Measurements from ENCODE around the gene RFX8. TPM values are rescaled to one million over a fixed set of nuclear protein-coding genes. Genes with fewer than 3 reads are reported as not detected.

RFX8 gene
- total and polyA plus RNA-seq, 10 of the 15 experiments (the other 5 are each of a cell fraction or from before 2014, with no cell fraction given) = 0.19 TPM; not detected in 9

GRCh38 chr2:101512993-101513392 lies 38.1 kb upstream of the RFX8 start:
- no peaks in the 10 kb centered on the region for H3K9me3 ChIP-seq (replicated peaks; ENCODE audit: control insufficient read depth, insufficient read depth, low read length)
- ATAC-seq (no peak), DNase-seq (ENCODE audit: low read depth, low spot score) (no peak), FAIRE-seq (no peak)
- no peak overlapping the region for H2AFZ ChIP-seq (ENCODE audit: control insufficient read depth, low read depth, low read length)
- H3K36me3 ChIP-seq (ENCODE audit: control insufficient read depth in 2 of 2, insufficient read depth in 2 of 2, low read length in 1 of 2) = no peaks in the 10 kb centered on the region
- H3K4me3 ChIP-seq = no peak overlapping the region
- CTCF ChIA-PET = no interaction called here
- no peaks in the 10 kb centered on the region for H3K4me1 ChIP-seq (ENCODE audit: control insufficient read depth, insufficient read depth, low read length)
- TF ChIP-seq GATAD2B (conservative IDR thresholded peaks at IDR 0.05; ENCODE audit: low read depth) = no peak
- H3K27ac ChIP-seq (ENCODE audit: control insufficient read depth, insufficient read depth) = no peak overlapping the region
- POLR2A ChIA-PET = no interaction called here
- RAD21 ChIA-PET (ENCODE audit: unreplicated experiment) = no interaction called here
- H3K79me2 ChIP-seq (ENCODE audit: control insufficient read depth, insufficient read depth, low read length) = no peaks in the 10 kb centered on the region
- no peak overlapping the region for H3K9ac ChIP-seq (ENCODE audit: control insufficient read depth, insufficient read depth, low read length)
- SMC1A ChIA-PET (ENCODE audit: uncharacterized antibody, unreplicated experiment) = no interaction called here
- no peak overlapping the region for H3K4me2 ChIP-seq (ENCODE audit: control insufficient read depth, insufficient read depth)
- in situ Hi-C loops (cut with MboI) (no loop called here), intact Hi-C loops (cut with micrococcal nuclease; ENCODE audit: unreplicated experiment) (no loop called here)
- H3K27me3 ChIP-seq (replicated peaks in 1 of 2; ENCODE audit: control insufficient read depth in 2 of 2, insufficient read depth in 2 of 2, low read length in 1 of 2) = peaks cover 0 to 2% of the 10 kb centered on the region in 2 experiments; a peak in 2 of 4 replicates
- WGBS (ENCODE audit: insufficient coverage, insufficient replicate concordance, low lambda C conversion rate, missing lambda C conversion rate) = 6% methylated on average over 3 of the region's 3 CpGs
- no peaks in the 10 kb centered on the region for H4K20me1 ChIP-seq (ENCODE audit: control insufficient read depth, insufficient read depth)
- no TSS peak for BruUV-seq (replicated peaks)

GRCh38 chr2:101511381-101511780 lies 36.5 kb upstream of the RFX8 start:
- FAIRE-seq (no peak), ATAC-seq (no peak), DNase-seq (ENCODE audit: low read depth, low spot score) (no peak)
- no peaks in the 10 kb centered on the region for H4K20me1 ChIP-seq (ENCODE audit: control insufficient read depth, insufficient read depth)
- no peak overlapping the region for H3K9ac ChIP-seq (ENCODE audit: control insufficient read depth, insufficient read depth, low read length)
- in situ Hi-C loops (cut with MboI) = no loop called here
- WGBS (ENCODE audit: insufficient coverage, insufficient replicate concordance, low lambda C conversion rate, missing lambda C conversion rate) = 0% methylated on average over 1 of the region's 1 CpG
- ChIA-PET CTCF (no interaction called here), POLR2A (no interaction called here), SMC1A (ENCODE audit: uncharacterized antibody, unreplicated experiment) (no interaction called here), RAD21 (ENCODE audit: unreplicated experiment) (no interaction called here)
- H3K4me3 ChIP-seq = no peak overlapping the region
- no peaks in the 10 kb centered on the region for H3K36me3 ChIP-seq (ENCODE audit: control insufficient read depth in 2 of 2, insufficient read depth in 2 of 2, low read length in 1 of 2)
- intact Hi-C loops (cut with micrococcal nuclease; ENCODE audit: unreplicated experiment) = no loop called here
- H3K27me3 ChIP-seq (replicated peaks in 1 of 2; ENCODE audit: control insufficient read depth in 2 of 2, insufficient read depth in 2 of 2, low read length in 1 of 2) = peaks cover 0 to 2% of the 10 kb centered on the region in 2 experiments; a peak in 2 of 4 replicates
- H3K27ac ChIP-seq (ENCODE audit: control insufficient read depth, insufficient read depth) = no peak overlapping the region
- no peak overlapping the region for H2AFZ ChIP-seq (ENCODE audit: control insufficient read depth, low read depth, low read length)
- H3K9me3 ChIP-seq (replicated peaks; ENCODE audit: control insufficient read depth, insufficient read depth, low read length) = no peaks in the 10 kb centered on the region
- H3K4me1 ChIP-seq (ENCODE audit: control insufficient read depth, insufficient read depth, low read length) = no peaks in the 10 kb centered on the region
- no TSS peak for BruUV-seq (replicated peaks)
- H3K4me2 ChIP-seq (ENCODE audit: control insufficient read depth, insufficient read depth) = no peak overlapping the region
- no peaks in the 10 kb centered on the region for H3K79me2 ChIP-seq (ENCODE audit: control insufficient read depth, insufficient read depth, low read length)
- no peak for TF ChIP-seq ZNF274 (IDR thresholded peaks at IDR 0.05; ENCODE audit: insufficient read depth, insufficient read length)
- TF ChIP-seq HDGF (IDR thresholded peaks at IDR 0.05) = no peak
- TF ChIP-seq SP1 (IDR thresholded peaks at IDR 0.05; ENCODE audit: low read depth, low read length) = no peak
- TF ChIP-seq PBX3 (IDR thresholded peaks at IDR 0.05; ENCODE audit: insufficient replicate concordance, low read depth, low read length) = no peak
- TF ChIP-seq EGR1 (IDR thresholded peaks at IDR 0.05; ENCODE audit: borderline replicate concordance in 1 of 2, low read depth in 2 of 2, low read length in 2 of 2) = no peak
- no peak for TF ChIP-seq SIN3A (IDR thresholded peaks at IDR 0.05; ENCODE audit: low read depth, low read length)
- TF ChIP-seq IKZF2 (IDR thresholded peaks at IDR 0.05) = no peak
- no peak for TF ChIP-seq ZBED1 (IDR thresholded peaks at IDR 0.05; ENCODE audit: borderline replicate concordance)
- no peak for TF ChIP-seq MXI1 (IDR thresholded peaks at IDR 0.05; ENCODE audit: low read depth, low read length)
- no peak for TF ChIP-seq USF2 (IDR thresholded peaks at IDR 0.05; ENCODE audit: borderline replicate concordance, low read depth, low read length)
- TF ChIP-seq PAX8 (IDR thresholded peaks at IDR 0.05) = no peak
- no peak for TF ChIP-seq PRDM15 (CRISPR knock-in tag; IDR thresholded peaks at IDR 0.05)
- no peak for TF ChIP-seq MEF2A (IDR thresholded peaks at IDR 0.05; ENCODE audit: insufficient read depth, low read depth, low read length)

All from GM12878 (cell line).